Pulmonary artery endothelial cell (primary cell): ENCODE results near the gene VDAC1. TPM values are rescaled to one million over a fixed set of nuclear protein-coding genes. Genes with fewer than 3 reads are reported as not detected.
"Not testable (repeated sequence)": the region's sequence is repeated elsewhere in the genome, so short reads cannot be mapped to it uniquely, and the experiment has no call there.

Experiments used
- DNase-seq: peaks from one replicate; pipeline ENCODE4 v3.0.0-alpha.2; 2011; ENCODE audit warnings: low read depth, low spot score
- total RNA-seq: library from RNA; depleted of rRNA; stranded (reverse); fragments of >200 nt; gene quantifications from 2 replicates; pipeline ENCODE4 v1.2.3, GENCODE V29; 2014

Gene VDAC1
- 402 and 454 TPM in 2 replicates for total RNA-seq

DNA sequence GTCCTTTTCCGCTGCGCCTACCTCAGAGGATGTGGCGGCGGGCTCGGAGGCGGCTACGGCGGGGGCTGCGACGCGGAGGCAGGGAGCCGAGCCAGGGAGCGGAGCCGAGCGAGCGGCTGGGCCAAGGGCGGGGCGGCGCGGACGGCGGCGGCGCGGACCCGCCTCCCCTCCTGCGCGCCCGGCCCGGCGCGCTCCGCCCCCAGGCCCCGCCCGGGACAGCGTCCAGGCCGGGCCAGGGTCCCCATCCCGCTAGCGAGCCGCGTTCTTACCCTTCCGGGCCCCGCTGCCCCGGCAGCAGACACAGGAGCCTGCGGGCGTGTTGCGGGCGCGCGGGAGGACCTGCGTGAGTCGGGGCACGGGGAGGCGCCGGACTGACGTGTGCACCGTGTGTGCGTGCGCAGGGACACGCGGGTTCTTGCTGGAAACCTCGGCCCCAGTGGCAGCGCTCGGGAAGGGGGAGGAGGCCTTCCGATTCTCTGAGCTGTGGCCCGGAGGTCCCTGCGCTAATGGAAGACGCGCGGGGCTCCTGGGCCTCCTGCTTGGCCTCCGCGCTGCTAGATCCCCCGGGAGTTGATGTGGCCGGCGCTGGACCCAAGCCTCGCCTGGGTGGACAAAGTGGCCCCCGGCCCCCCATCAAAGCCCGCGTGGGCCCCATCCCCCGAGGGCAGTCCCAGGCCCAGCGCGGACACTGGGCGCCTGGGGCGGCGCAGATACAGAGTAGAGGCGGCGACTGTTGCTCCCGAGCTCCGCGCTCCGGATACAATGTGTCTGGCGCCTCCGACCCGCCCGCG lies at the start of gene VDAC1:
Gene VDAC1 (minus strand): TSS at position 350 of the 791 bp plus-strand sequence. CDS start 11,963 bp downstream, outside the sequence.
- no peak for DNase-seq

DNA sequence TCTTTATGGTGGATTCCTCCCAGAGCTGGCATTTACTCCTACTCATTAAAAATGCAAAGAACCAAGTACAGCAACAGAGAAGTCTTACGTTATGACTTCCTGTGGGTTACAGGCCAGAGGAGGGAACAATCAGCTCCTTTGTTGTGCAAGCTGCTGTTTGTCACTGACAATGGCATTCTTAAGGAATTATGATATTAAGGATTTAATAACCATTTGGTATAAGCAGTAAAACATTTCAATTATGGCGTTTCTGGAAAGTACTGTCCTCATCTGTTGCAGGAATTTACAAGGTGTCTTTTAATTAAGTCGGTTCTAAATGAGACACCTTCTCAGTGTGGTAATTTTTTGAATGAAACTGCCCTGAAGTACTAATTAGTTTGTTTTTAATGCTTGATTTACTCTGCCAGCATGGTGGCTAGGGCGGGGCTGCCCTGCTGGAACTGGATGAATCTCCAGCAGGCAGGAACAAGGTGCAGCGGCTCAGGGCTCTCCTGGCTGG lies 49.1 kb upstream of the VDAC1 start:
- no peak for DNase-seq

DNA sequence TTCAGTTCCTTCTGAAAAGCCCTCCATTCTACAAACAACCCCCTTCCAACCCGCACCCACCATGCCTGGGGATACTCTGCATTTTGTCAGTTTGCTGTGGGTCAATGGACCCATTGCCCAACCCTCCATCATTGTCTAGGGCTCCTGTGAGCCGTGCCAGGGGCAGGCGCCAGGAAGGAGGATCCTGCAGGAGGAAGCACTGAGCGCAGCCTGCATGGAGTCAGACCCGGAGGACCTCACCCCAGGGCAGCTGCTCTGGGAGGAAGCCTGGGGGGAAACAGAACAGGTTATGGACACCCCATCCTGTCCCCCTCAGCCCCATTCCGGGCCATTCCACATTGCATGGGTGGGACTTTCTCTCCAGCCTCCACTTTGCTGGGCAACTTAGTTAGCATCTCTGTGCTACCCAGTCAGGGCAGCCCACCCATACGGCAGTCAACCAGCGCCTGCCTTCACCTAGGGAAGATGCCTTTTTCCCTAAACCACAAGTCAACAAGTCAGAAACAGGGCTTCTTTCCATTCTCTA lies 48.6 kb upstream of the VDAC1 start:
- no peak for DNase-seq

DNA sequence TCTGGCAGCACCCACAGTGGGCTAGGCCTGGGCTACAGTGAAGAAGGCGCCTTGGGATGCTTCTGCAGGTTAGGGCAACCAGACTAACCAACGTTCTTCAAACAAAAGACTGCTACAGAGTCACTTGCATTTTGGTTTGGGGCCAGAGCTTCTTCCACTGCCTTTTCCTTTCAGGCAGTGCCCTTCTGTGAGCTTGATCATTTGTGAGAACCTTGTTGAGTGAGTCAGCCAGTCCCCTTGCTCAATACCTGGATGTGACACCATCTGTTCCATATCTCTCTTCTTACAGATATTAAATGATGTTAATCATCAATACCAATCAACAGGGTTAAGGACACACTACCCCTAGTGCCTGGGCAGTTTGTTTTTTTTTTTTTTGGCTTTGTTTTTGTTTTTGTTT lies 46.5 kb upstream of the VDAC1 start:
- no peak for DNase-seq

GRCh38 chr5:134048864-134049263 lies 44.1 kb upstream of the VDAC1 start:
- no peak for DNase-seq

- no peak for DNase-seq
These were observed 42.9 kb upstream of the VDAC1 start for GRCh38 chr5:134047687-134048056.

DNA sequence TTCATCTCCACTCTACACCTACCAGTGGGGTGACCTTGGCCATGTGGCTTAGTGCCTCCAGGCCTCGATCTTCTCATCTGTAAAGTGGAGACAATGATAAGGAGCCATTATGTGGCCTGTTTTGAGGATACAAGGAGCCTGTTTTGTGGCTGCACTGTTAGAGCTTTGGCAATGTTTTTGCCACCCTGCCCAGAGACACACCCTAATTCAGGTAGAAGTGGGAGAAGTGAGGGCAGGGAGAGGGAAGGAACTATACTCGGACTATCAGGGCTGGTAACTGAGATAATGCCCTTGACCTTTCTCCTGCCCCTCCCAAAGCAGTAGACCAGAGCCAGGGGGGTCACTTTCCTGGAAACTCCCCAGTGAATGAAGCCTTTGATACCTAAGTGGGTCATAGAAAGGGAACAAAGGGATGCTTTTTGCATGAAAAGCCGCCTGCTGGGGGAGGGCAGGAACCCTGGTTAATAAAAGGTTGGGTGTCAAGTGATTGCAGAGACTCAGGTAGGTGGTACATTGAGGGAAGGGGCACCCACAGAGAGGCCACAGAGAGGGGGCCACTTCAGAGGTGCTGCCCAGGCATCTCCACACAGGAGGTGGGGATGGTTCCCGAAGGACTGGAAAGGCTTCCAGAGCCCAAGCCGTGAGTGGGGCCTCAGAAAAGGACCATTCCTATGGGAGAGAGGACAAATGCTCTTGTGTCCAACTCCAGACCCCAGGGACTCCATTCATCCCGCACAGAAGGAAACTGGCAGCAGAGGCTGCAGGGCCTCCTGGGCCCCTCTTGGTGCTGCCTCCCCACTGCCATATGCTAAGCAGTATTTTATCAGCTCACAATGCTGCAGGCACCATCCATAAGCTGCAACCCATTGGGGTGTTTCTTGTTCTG lies 42.3 kb upstream of the VDAC1 start:
- no peak for DNase-seq

GRCh38 chr5:134046330-134046729 lies 41.6 kb upstream of the VDAC1 start:
- no peak for DNase-seq

DNA sequence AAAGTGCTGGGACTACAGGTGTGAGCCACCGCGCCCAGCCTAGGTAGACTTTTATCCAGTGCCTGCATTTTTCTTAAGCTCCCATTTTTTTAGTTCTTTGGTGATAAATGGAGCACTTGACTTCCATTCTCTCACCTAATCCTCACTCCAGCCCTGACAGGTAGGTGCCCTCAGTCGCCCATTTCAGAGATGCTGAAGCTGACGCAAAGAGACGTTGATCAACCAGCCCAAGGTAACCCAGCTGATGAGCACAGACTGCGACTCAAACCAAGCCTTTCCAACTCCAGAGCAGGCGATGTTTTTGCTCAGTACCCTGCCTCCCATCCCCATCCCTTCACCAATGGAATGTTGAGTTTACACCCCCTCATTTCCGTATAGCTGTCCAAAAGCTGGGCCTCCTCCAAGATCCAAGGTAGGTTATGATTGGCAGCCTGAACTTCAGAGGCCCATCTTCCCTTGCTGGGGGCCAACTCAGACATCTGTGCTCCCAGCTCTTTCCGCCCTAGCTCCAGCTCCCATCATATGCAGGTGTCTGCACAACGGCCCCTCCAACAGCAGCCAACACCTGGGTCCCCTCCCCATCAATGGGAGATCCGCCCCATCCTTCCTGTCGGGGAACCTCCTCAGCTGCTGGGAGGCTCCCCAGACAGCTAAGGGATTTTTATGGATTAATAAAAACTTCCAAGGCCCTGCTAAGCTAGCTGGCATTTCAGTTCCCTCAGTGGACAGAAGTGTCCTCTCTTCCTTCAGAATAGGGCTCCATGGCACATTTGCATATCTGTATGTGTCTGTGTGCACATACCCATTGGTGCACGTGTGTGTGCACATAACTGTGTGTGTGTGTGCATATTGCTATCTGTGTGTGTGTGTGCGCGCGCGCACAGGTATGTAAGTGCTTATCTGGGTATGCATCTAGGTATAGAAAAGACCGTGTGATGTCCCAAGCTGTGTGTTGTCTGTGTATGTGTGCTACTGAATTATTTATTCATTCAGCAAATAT lies 39.3 kb upstream of the VDAC1 start:
- no peak for DNase-seq

DNA sequence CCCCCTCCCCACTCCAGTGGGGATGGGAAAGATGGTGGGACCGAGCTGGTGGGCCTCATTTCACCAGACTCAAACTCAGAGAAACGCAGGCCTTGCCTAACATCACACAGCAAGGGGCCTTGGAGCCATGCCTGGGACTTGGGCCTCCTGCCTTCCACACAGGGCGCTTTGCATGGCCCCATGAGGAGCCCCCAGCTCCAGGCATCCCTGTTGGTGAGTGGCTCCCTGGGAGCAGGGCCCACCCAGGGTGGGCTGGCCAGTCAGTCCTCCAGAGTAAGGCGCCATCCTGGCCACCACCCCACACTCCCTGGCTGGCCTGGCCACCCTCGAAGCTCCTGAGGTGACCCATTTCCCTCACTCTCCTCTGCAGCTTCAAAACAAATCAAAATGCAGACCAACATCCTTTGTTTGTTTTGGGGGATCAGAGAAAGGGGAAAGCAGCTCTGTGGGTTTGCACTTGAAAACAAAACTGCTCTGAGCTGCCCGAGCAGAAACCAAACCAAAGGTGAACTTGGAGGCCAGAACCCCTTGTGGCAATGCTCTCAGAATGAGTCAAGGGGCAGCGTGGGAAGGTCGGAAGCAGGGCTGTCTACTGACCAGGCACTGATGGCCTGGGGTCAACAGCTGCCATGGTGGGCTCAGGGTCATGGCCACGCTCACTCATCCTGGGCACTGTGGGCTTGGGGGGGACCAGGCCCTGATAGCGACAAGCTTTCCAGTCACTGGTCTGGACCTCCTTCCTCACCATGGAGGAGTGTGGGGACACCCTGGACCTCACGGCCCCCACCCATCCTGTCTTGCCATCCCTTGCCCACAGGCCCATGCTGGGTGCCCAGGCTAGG lies 37.0 kb upstream of the VDAC1 start:
- DNase-seq, result no peak

GRCh38 chr5:134038138-134038537 lies 33.4 kb upstream of the VDAC1 start:
- no peak for DNase-seq

- DNase-seq, result no peak
These were observed 32.4 kb upstream of the VDAC1 start for GRCh38 chr5:134037160-134037559.

- DNase-seq, result no peak
These were observed 29.6 kb upstream of the VDAC1 start for GRCh38 chr5:134034326-134034725.

- DNase-seq, result not testable (repeated sequence)
These were observed 25.7 kb upstream of the VDAC1 start for GRCh38 chr5:134030303-134030964.

GRCh38 chr5:134029156-134029555 lies 24.4 kb upstream of the VDAC1 start:
- no peak for DNase-seq

DNA sequence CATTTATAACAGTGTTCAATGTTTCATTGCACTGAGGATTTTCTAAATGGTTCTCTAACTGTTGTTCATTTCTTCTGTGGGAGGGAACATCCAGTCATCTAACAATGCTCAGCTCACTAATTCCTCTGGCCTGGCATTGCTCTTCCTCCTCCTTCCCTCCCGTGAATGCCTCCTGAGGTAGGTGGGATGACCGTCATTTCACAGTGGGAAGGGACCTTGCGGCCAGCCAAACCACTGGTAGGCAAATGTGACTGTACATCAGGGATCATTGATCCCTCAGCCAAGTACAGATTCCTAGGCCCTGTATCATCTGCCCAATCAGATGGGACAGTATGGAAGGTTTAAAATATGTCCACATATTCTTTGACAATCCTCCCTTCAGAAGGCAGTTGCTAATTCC lies 23.7 kb upstream of the VDAC1 start:
- DNase-seq, result no peak

DNA sequence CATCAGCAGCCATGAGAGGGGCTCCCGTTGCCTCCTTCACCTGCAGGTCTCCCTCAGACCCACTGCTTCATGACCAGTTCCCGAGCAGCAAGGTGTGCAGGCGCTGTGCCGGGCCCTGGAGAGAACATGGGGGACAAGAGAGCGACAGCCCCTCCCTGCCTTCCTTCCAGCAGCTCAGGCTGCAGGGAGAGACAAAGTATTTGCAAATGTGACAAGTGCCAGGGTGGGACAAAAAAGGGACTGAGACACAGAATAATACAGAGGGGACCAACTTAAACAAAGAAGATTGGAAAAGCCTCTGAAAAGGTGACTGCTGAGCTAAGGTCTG lies 22.5 kb upstream of the VDAC1 start:
- DNase-seq, result no peak

DNA sequence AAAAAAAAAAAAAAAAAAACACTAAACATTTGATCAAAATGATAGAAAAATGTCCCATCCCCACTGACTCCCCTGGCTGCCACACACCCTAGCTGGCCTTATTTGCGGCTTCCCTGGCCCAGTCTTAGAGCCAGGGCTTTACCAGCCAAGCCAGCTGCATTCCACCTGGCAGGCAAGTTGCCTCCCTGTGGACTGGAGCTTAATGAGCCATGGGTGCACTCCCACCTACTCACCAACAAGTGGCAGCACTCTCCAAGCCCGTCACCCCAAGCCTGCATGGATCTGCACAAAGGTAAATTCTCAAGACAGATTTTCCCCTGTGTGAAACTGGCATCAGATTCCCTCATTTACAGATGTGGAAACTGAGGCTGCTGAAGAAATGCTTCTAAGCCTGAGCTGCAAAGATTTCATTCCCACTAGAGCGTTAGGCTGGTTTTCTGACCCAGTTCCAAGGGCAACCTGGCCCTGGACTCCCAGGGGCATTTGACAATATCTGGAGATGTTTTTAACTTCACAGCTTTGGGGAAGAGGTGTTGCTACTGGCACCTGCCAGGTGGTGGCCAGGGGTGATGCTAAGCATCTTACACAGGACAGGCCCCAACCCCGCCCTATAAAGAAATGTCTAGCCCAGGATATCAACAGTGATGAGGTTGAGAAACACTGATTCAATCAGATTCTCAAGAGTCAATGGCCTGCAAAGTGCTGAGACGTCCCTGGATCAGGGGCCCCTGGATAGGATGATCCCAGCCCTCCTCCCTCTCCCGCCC lies 21.9 kb upstream of the VDAC1 start:
- peak; percentile 40 for DNase-seq

DNA sequence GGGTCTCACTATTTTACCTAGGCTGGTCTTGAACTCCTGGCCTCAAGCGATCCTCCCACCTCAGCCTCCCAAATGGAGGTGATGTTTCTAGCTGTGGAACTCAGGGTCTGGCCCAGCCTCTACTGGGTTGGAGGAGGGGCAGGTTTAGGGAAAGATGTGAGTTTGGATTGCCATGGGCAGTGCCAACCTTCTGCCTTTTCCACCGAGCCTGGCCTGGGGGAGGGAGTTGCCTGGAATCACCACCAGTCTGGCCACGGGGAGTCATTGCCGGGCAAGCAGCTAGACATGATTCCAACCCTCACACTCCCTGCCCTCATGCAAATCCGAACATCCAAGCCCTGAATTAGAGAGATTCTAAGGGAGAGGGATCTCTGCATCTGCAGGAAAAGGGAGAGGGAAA lies 21.0 kb upstream of the VDAC1 start:
- no peak for DNase-seq
